NCI-H1105 treated with DMSO at 0.1 percent for 48 hours (cell line): ENCODE data around the gene RASSF4.
A peak's percentile ranks its signal among the peaks of the same experiment; 100 is the strongest.
"Not testable (repeated sequence)": the region's sequence is repeated elsewhere in the genome, so short reads cannot be mapped to it uniquely, and the experiment has no call there.

Experiments used
- DNase-seq: peaks from one replicate; lab custom pipeline; 2025; lab: John Stamatoyannopoulos, UW

The RASSF4 gene

DNA sequence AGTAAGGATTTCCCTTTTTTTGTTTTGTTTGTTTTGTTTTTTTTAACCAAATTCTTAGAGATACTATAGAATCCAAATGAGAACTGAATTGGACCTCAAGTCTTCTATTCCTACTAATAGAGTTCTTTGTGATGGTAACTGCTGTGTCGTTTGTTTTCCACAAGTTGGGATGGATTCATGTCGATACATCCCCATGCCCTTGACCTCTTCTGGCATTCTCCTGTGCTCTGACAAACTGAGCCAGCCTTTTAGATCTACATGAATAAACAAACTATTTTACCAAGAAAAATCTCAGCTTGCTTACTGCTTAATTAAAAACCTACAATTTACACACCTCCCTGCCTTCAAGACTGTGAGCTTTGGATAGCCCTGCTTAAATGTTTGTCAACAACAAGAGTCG lies 45.1 kb downstream of the RASSF4 start:
- no peak for DNase-seq

DNA sequence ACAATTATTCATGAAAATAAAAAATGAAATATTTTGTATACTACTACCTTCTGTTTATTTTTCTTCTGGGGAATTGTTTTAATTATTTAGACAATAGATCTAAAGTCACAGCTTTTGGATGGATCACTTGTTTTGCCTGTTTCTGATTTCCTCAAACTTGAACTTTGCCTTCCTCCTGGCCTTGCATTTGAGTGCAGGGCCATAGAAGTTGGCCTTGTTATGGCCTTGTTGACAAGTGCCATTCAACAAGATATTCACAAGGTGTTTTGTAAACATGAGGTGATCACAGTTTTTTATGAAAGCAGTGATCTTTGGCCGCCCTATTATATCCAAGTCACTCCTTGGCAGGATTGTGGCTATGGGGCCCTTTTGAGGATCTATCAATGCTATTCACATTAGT lies 45.7 kb downstream of the RASSF4 start:
- no peak for DNase-seq

DNA sequence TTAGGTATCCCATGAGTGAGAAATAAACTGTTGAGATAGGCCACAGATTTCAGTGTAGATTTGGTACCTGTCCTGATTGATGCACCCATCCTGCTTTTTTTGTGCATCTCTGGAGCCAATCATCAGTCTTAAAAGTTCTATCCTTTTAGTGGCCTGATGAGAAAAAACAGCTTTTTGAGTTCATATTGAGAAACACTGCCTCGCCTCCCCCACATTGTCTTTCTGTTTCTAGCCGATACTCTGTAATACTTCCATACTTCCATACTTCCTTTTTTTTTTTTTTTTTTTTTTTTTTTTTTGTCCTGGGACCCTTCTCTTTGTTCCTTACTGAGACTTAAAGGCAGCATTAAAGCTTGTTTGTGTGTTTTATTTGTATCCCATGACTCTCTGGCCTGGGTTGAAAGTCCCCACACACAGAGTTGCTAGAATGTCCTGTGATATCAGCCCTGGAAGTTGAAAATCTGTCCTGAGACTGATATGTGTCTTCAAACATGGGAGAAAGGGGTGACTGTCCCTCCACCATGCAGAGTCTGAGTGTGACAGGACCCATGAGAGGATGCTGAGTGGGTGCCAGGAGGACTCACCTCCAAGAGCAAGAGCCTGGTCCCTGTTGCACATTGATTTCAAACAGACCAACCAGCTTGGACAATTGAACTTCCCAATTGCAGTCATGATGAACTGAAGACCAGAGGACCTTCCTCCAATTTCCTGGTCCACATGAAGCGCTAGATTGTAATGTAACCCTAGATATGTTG lies 46.9 kb downstream of the RASSF4 start:
- no peak for DNase-seq

DNA sequence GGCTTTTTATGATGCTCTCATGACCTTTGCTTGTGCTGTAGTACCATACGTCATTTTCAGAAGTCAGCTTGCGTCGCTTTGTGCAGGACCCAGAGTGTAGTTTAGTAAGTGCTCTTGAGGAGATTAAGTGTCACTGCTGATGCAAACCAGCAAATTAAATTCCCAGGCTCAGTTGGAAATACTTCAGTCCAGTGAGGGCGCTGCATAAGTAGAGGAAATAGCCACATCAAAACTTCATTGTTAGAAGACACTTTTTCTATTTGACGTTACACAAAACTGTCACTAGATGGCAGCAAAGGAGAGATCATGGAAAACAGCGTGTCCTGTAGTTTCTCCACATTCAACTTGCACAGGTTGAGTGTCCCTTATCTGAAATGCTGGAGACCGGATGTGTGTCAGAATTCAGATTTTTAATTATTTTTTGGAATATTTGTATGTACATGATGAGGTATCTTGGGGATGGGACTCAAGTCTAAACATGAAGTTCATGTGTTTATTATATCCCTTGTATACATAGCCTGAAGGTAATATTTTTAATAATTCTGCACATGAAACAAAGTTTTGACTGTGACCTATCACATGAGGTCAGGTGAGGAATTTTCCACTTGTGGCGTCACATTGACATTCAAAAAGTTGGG lies 49.0 kb downstream of the RASSF4 start:
- peak; percentile 79 for DNase-seq

DNA sequence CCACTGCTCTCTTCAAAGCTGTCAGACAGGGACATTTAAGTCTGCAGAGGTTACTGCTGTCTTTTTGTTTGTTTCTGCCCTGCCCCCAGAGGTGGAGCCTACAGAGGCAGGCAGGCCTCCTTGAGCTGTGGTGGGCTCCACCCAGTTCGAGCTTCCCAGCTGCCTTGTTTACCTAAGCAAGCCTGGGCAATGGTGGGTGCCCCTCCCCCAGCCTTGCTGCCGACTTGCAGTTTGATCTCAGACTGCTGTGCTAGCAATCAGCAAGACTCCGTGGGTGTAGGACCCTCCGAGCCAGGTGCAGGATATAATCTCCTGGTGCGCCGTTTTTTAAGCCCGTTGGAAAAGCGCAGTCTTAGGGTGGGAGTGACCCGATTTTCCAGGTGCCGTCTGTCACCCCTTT lies 55.0 kb downstream of the RASSF4 start:
- DNase-seq = not testable (repeated sequence)

DNA sequence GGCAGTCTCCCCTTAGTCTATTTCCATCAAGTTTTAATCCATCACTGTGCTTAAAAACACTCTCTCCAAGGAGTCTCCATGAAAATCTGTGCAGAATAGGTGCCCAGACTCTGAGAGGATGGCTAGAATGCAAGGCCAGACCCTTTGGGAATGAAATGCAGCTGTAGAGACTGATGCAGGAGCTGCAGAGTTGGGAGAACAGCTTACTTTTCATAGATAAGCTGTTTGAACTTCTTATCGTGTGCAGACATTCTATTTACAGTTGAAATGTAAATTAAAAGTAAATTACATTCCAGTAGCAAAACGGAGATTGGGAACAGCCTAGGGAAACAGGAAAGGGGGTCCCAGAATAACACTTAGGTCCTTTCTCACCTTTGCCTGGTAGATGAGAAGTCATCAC lies 56.0 kb downstream of the RASSF4 start:
- no peak for DNase-seq

DNA sequence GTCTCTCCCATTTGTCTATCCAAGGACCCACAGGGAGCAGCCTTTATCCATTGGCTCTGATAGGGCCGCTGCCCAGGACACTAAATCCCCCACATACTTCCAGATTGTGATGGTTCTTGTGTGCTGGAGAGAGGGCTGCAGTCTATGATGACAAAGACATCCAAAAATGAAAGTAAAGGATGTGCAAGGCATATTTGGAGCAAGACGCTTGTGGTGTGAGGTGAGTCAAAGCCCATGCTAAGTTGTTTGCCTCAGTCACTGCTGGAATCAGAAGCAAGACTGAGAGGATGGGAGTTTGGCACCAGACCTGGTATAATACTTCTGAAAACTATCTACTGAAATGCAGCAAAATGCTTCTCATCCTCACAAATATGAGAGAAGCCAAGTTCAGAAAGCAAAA lies 63.8 kb downstream of the RASSF4 start:
- DNase-seq = no peak

DNA sequence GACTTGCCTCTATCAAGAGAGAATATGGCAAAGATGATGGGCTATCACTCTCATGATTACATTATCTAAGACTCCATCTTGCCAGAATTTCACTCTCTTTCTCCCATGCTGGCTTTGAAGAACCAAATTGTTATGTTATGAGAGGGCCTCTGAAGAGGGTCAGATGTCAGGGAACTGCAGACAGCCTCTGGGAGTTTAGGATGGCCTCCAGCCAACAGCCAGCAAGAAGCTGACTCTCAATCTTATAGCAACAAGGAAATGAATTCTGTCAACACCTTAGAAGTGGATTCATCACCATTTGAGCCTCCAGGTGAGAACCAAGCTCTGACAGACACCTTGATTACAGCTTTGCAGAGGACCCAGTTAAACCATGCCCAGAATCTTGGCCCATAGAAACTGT lies 74.7 kb downstream of the RASSF4 start:
- no peak for DNase-seq

DNA sequence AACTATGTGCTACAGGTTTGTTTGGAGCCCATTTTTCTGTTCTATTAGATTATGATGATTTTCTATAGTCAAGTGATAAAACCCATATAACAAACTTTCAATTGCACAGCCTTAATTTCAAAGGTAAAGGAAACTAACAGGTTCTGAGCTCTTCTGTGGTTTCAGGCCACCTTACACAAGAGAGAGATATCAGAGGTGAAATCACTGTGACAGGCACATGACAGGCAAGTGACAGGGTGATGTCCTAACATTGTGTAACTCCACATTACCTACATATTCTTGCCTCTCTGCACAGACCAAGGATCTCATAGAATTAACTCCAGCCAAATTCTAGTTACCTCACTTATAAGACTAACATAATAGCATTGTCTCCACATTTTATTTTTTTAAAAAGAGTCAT lies 76.1 kb downstream of the RASSF4 start:
- no peak for DNase-seq

DNA sequence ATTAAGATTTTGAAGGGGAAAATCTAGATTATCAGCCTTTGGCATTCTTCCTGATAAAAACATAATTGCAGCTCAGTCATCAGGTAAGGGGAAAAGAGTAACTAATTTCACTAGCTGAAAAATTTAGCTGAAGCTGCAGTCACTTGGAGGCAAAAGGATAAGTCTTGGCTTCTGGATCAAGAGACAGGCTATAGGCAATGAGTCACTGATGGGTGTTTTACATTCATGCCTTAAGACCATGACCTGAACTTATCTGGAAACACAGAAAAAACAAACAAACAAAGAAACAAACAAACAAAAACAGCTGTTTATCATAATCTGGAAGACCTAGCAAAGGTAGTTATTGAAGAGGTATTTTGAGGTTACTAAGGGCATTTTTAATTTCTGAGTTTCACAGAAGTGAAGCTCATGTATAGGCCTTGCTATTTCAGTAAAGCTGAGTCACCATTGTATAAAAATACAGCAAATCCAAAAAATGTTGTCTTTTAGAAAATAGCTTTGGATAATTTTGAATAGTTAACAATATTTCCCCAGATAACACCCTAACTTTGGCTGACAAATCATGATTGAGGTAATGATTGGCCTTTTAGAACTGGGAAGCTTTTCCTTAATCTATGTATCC lies 81.4 kb downstream of the RASSF4 start:
- DNase-seq = no peak

DNA sequence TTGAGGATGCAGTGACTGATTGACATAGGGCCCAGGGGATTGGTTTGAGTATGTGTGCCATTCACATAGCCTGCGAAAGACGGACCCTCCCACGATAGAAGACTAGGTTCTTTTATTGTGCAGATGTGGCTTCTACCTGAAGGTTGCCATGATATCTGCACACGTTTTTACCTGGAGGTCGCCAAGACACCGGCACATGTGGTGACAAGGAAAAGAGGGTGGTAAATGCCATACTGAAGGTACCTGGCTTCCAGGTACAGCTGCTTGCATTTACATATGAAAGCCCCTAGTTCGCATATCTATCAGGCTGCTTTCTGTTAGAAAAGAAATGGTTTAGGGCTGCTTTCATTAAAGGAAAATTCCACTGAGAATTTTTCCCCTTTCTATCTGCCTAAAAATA lies 84.7 kb downstream of the RASSF4 start:
- DNase-seq = no peak
